ENCODE measurements around the gene MXRA7.

DNA sequence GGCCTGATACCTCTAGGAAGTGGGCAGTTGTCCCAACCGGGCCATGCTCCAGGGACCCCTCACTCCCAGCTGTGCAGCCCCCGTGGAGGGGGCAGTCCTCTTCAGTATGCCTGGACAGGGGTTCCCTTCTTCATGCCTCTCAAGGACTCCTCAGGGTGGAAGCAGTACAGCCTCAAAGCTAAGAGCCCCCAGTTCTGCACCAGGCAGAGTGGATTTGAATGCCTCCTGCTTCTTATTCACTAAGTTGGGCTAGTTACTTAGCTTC is 43.3 kb downstream of the MXRA7 start:
- no peak for TF ChIP-seq POLR2A (IDR thresholded peaks at IDR 0.05)
- TF ChIP-seq, protein P1, sequence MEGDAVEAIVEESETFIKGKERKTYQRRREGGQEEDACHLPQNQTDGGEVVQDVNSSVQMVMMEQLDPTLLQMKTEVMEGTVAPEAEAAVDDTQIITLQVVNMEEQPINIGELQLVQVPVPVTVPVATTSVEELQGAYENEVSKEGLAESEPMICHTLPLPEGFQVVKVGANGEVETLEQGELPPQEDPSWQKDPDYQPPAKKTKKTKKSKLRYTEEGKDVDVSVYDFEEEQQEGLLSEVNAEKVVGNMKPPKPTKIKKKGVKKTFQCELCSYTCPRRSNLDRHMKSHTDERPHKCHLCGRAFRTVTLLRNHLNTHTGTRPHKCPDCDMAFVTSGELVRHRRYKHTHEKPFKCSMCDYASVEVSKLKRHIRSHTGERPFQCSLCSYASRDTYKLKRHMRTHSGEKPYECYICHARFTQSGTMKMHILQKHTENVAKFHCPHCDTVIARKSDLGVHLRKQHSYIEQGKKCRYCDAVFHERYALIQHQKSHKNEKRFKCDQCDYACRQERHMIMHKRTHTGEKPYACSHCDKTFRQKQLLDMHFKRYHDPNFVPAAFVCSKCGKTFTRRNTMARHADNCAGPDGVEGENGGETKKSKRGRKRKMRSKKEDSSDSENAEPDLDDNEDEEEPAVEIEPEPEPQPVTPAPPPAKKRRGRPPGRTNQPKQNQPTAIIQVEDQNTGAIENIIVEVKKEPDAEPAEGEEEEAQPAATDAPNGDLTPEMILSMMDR (IDR thresholded peaks at IDR 0.05): no peak
- TF ChIP-seq POLR2AphosphoS5 (IDR thresholded peaks at IDR 0.05): no peak
- TF ChIP-seq EP300 (IDR thresholded peaks at IDR 0.05): no peak
